ENCODE data around the gene SLC25A33.
"Not testable (repeated sequence)": the region's sequence is repeated elsewhere in the genome, so short reads cannot be mapped to it uniquely, and the experiment has no call there.

The SLC25A33 gene, protein sequence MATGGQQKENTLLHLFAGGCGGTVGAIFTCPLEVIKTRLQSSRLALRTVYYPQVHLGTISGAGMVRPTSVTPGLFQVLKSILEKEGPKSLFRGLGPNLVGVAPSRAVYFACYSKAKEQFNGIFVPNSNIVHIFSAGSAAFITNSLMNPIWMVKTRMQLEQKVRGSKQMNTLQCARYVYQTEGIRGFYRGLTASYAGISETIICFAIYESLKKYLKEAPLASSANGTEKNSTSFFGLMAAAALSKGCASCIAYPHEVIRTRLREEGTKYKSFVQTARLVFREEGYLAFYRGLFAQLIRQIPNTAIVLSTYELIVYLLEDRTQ

DNA sequence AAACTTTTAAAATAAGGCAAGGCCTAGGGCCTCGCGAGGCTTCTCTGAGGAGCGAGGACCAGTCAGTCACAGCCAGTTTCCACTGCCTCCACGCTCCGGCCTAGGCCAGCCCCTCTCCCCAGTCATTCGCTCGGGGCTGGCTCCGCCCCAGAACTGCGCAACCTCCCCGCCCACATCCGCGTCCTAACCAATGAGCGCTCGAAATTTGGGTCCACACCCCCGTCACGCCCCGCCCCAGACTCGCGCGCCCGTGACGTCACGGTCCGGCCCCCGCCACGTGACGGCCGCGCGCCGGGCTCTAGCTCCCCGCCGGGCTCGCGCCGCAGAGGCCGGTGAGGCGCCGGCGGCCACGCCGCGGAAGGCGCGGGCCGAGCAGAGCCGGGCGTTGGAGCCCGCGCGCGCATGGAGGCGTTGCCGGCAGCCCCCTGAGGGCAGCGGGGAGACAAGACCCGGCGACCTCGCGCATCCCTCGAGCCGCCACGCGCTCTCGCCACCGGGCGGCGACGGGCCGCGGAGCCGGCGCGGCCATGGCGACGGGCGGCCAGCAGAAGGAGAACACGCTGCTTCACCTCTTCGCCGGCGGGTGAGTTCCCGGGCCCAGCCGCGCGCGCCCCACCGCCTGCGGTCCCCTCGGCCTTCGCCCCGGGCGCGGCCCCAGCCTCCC, at the start of gene SLC25A33:
Gene SLC25A33 (plus strand): TSS at position 301 of the 664 bp plus-strand sequence. CDS start 227 bp downstream, at position 528.
- DNase-seq: peak; percentile 98

DNA sequence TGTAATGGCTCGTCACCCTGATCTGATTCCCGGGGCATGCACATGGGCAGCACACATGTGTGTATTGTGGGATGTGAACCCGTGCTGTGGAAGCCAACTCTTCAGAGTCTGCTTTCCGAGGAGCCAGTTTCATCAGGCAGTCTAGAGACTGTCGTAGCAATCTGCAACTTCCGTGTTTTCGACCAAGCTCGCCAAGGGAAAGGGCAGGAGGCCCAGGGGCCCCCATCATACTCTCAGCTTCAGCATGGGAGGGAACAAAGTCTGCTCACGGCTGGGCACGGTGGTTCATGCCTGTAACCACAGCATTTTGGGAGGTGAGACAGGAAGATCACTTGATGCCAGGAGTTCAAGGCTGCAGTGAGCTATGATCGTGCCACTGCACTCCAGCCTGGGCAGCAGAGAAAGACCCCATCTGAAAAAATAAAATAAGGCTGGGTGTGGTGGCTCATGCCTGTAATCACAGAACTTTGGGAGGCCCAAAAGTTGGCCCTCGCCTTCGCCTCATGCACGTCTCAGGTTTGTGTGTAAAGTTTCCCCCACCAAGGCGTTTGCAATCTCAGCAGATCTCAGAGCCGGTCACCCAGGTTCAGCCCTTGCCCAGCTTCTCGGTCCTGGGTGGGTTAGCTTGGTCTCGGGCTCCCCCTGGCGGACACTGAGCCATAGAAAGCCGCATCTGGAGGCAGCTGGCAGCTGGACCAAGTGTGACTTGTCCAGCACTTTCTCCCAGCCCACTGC, 48.5 kb upstream of the SLC25A33 start:
- DNase-seq: peak; percentile 90

- no peak for DNase-seq
Observed at GRCh38 chr1:9493326-9493725, 45.9 kb upstream of the SLC25A33 start.

- DNase-seq: peak; percentile 80
Observed at GRCh38 chr1:9494936-9495758, 44.1 kb upstream of the SLC25A33 start.

- no peak for DNase-seq
Observed at GRCh38 chr1:9495854-9496374, 43.4 kb upstream of the SLC25A33 start.

GRCh38 chr1:9500756-9501754, 38.2 kb upstream of the SLC25A33 start:
- DNase-seq: no peak

DNA sequence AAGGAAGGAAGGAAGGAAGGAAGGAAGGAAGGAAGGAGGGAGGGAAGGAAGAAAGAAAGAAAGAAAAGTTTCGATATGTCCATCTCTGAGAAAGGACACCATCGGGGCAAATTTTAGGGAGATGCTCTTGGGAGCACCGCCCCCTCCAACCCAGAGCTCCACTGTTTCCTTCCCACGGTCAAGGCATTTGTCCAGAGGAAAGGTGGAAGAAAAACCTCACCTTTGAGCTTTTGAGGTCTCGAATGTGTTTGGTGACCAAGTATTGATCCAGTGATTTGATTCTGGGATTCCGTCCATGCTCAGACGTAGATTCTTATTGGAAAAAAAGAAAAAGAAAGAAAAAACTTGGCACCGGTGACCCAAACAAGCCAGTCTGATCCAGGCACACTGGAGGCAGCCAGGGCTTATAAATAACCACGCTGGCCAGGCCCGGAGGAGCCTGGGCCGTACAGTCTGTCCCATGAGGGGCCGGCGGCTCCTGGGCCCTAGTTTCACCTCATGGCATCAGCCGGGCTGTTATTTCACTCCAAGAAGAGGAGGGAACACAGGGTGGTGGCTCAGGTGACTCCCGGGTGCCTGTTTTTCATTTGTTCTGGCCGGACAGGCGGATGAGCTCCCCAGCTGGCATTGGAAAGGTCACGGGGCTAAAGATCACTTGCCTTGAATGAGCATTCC, 36.1 kb upstream of the SLC25A33 start:
- no peak for DNase-seq

GRCh38 chr1:9505143-9505542, 34.1 kb upstream of the SLC25A33 start:
- DNase-seq: peak; percentile 88

- no peak for DNase-seq
Observed at GRCh38 chr1:9506901-9507300, 32.4 kb upstream of the SLC25A33 start.

GRCh38 chr1:9510130-9510529, 29.1 kb upstream of the SLC25A33 start:
- DNase-seq: no peak

DNA sequence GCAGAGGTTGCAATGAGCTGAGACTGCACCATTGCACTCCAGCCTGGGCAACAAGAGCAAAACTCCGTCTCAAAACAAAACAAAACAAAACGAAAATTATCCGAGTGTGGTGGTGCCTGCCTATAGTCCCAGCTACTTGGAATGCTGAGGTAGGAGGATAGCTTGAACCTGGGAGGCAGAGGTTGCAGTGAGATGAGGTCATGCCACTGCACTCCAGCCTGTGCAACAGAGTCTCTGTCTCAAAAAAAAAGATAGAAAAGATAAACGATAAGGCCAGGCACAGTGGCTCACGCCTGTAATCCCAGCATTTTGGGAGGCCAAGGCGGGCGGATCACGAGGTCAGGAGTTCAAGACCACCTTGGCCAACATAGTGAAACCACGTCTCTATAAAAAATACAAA, 23.7 kb upstream of the SLC25A33 start:
- not testable (repeated sequence) for DNase-seq

DNA sequence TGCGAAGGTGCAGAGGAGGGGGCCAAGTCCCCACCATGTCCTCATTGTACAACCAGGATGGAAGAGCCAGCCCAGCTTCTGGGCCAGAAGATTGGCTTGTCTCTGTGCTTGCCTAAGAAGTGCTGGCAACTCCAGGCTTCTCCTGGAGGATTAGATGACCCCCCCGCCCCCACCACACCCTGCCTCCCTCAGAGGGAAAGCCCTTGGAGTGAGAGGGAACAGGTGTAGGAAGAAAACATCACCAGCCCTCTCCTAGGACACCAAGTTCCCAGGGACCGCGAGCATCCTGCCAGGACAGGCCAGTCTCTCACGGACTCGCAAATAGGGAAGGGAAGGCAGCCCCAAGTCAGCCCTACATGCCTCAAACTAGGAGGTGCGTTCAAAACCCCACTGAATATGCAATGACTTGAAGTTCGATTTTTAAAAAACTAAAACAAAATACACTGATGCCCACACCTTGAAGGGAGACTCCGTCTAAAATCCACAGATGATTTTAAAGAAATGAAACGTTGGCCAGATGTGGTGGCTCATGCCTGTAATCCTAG, 20.7 kb upstream of the SLC25A33 start:
- no peak for DNase-seq

DNA sequence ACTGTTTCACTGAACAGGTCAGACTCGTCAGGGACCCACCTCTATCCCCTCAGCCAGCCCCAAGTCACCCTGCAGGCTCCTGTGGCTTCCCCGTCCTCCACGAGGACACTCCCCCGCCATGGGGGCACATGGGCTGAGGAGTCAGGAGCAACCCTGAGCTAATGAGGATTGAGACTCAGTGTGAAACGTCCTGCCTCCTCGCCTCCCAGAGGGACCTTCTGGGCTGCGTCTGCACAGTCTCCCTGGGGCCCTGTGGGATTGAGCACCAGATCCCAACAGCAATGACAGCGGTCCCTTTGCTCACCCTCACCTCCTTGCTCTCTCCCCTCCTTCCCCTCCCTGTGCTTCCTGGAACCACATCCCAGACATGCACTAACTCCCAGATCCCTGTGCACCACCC, 18.9 kb upstream of the SLC25A33 start:
- DNase-seq: peak; percentile 20

- no peak for DNase-seq
Observed at GRCh38 chr1:9529190-9529589, 10.1 kb upstream of the SLC25A33 start.

DNA sequence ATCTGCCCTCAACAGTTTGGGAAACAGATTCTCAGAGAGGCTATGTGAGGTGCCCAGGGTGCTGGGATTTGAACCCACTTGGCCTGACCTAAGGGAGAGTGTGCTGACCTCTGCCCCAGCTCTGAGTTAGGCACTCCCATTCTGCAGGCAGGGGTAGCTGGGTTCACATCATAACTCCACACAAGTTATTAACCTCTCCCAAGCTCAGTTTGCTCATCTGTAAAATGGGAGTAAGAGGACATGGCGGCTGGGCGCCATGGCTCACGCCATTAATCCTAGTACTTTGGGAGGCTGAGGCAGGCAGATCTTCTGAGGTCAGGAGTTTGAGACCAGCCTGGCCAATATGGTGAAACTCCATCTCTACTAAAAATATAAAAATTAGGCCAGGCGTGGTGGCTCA, 8.9 kb upstream of the SLC25A33 start:
- no peak for DNase-seq

DNA sequence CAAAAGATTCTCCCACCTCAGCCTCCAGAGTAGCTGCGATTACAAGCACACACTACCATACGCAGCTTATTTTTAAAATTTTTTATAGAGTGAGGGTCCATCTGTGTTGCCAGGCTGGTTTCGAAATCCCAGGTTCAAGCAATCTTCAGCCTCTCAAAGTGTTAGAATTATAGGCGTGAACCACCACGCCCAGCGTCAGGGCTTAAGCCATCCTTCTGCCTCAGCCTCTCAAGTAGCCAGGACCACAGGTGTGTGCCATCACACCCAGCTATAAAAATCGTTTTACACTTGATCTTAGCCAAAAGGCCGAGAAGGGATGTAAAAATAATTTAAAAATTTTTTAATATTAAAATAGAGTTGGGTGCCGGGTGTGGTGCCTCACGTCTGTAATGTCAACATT, 4.3 kb upstream of the SLC25A33 start:
- no peak for DNase-seq

DNA sequence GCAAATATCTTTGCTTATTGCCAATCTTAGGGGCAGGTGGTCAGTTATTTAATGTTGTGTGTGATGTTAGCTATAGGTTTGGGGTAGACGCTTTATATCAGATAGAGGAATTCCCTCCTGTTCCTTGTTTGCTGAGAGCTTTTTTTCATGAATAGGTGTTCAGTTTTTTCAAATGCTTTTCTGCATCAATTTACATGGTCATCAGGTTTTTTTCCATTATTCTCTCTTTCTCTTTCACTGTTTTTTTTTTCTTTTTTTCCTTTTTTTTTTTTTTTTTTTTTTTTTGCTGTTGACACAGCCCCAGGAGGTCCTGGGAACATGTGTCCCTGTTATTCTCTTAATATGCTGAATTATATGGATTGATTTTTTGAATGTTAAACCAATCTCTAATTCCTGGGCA, 3.0 kb upstream of the SLC25A33 start:
- no peak for DNase-seq

GRCh38 chr1:9537863-9538668, 1.2 kb upstream of the SLC25A33 start:
- DNase-seq: peak; percentile 42

DNA sequence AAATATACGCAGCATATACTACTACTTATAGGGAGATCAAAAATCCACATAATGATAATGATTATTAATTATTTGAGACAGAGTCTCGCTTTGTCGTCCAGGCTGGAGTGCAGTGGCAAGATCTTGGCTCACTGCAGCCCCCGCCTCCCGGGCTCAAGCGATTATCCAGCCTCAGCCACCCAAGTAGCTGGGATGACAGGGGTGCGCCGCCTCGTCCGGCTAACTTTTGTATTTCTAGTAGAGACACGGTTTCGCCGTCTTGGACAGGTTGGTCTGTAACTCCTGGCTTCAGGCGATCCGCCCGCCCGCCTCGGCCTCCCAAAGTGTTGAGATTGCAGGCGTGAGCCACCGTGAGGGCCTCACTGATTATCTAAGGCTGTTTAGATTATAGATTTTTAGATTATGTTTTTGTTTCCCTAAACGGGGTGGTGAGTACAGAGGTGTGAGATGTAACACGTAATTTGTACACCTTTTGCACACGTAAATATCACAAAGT, 548 bp upstream of the SLC25A33 start:
- peak; percentile 66 for DNase-seq

Data from NCI-H82 (cell line).